Astrocyte of the cerebellum (primary cell): ENCODE results near the gene CELA1.
"Not testable (repeated sequence)": the region's sequence is repeated elsewhere in the genome, so short reads cannot be mapped to it uniquely, and the experiment has no call there.

ENCODE experiments used
- DNase-seq: peaks from one replicate; pipeline ENCODE4 v3.0.0-alpha.2; 2011; ENCODE audit warnings: low read depth
- H3K4me3 ChIP-seq: 2 replicates; pipeline ENCODE4 v1.5.1; 2011; ENCODE audit warnings: mild to moderate bottlenecking, low read depth, low read length, moderate library complexity
- CTCF ChIP-seq: IDR thresholded peaks from 2 replicates; pipeline ENCODE4 v1.5.1; 2012; ENCODE audit warnings: low read length, low read depth, moderate library complexity, mild to moderate bottlenecking; ENCODE audit errors: missing control alignments
- in situ Hi-C: cut with HindIII; loops from 2 replicates; pipeline ENCODE4 v1.10.0; 2017; ENCODE audit warnings: low sequenced_read_pairs

CELA1 gene

DNA sequence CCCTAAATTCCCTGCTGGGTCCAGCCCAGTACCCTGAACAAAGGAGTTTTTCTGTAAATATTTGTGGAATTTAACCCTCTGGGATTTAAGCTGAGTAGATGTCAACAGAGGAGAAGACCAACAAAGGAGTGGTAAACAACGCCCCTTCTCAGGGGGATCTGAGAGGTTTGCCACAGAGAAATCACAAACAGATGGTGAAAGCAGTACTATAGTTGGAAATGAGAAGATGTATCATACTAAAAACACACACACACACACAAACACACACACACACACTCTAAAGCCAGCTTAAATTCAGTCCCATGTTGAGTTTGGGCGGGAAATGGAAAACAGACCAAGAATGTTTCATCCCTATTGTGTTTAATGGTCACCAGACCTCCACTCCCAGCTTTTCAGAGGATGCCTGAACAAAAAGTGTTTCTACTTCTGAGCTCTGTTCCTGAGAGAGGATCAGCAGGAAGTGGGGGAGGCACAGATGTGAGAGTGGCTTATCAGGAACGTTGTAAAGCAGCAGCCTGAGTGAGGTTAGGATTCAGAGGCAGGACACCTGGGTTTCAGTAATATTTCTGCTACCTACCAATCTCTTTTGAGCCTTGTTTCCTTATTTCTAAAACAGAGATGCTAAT is 25.7 kb downstream of the CELA1 start:
- no peak for DNase-seq
- no peak overlapping the region for H3K4me3 ChIP-seq
- in situ Hi-C loops, result no loop called here
- no peak for TF ChIP-seq CTCF

DNA sequence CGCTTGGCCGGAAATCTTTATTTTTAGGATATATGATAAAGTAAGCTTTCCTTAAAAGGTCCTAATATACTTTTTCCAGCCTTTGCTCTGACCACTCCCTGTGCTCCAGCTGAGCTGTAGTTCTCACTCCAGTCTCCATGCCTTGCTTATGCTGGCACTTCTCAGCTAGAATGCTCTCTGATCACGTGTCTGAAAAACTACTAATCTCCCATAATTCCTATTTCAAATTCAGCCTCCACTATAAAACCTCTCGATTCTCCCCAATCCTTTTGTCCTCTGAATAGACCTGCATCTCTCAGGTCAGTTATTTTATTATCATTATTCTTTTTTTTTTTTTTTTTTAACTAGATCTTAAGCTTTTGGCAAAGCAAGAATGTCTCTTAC is 26.2 kb downstream of the CELA1 start:
- TF ChIP-seq CTCF, result no peak
- no peak for DNase-seq
- in situ Hi-C loops, result no loop called here
- H3K4me3 ChIP-seq, result no peak overlapping the region

- no peak for DNase-seq
- in situ Hi-C loops, result no loop called here
- no peak overlapping the region for H3K4me3 ChIP-seq
- no peak for TF ChIP-seq CTCF
Measured at GRCh38 chr12:51318846-51319599, 27.5 kb downstream of the CELA1 start.

DNA sequence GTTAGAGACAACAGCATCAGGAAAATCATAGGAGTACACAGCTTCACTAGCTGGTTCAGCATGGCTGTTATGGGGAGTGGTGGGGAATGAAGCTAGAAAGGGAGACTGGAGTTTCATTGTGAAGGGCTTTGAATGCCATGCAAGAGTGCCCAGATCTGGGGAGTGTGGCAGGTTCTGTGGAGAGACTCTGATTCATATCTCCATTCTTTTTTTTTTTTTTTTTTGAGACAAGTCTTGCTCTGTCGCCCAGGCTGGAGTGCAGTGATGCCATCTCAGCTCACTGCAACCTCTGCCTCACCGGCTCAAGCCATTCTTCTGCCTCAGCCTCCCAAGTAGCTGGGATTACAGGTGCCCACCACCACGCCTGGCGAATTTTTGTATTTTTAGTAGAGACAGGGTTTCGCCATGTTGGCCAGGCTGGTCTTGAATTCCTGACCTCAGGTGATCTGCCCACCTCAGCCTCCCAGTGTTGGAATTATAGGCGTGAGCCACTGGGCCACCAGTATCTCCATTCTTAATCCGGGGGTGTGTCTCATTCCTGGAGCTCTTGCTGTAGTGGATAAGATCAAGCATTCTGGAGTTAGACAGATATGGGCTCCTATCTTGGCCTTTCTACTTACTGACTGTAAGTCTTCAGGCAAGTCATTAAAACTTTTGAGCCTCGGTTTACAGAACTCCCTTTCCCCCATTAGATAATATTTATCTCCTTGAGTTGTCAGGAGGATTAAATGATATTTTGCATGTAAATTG is 28.2 kb downstream of the CELA1 start:
- DNase-seq, H3K4me3 ChIP-seq, in situ Hi-C loops: not testable (repeated sequence)

- in situ Hi-C loops, result no loop called here
- DNase-seq, result no peak
- no peak overlapping the region for H3K4me3 ChIP-seq
- TF ChIP-seq CTCF, result no peak
Measured at GRCh38 chr12:51311389-51311788, 35.1 kb downstream of the CELA1 start.

GRCh38 chr12:51307655-51308593 is 38.6 kb downstream of the CELA1 start:
- no peak for TF ChIP-seq CTCF
- in situ Hi-C loops, result no loop called here
- H3K4me3 ChIP-seq, result no peak overlapping the region
- peak; percentile 63 for DNase-seq
